Activated CD4-positive, alpha-beta T cell treated with anti-CD3 and anti-CD28 coated beads, Interleukin-2, Interleukin-4, amounts not matched to agents 100 ng/mL and 50 ng/mL, durations not matched to agents 16 hours and 8 hours (primary cell): Measurements from ENCODE around the gene PTPN9.
"Not testable (repeated sequence)": the region's sequence is repeated elsewhere in the genome, so short reads cannot be mapped to it uniquely, and the experiment has no call there.

Source experiments
- DNase-seq: peaks from one replicate; pipeline ENCODE4 v3.0.0-alpha.2; 2020; ENCODE audit warnings: low spot score

The PTPN9 gene

DNA sequence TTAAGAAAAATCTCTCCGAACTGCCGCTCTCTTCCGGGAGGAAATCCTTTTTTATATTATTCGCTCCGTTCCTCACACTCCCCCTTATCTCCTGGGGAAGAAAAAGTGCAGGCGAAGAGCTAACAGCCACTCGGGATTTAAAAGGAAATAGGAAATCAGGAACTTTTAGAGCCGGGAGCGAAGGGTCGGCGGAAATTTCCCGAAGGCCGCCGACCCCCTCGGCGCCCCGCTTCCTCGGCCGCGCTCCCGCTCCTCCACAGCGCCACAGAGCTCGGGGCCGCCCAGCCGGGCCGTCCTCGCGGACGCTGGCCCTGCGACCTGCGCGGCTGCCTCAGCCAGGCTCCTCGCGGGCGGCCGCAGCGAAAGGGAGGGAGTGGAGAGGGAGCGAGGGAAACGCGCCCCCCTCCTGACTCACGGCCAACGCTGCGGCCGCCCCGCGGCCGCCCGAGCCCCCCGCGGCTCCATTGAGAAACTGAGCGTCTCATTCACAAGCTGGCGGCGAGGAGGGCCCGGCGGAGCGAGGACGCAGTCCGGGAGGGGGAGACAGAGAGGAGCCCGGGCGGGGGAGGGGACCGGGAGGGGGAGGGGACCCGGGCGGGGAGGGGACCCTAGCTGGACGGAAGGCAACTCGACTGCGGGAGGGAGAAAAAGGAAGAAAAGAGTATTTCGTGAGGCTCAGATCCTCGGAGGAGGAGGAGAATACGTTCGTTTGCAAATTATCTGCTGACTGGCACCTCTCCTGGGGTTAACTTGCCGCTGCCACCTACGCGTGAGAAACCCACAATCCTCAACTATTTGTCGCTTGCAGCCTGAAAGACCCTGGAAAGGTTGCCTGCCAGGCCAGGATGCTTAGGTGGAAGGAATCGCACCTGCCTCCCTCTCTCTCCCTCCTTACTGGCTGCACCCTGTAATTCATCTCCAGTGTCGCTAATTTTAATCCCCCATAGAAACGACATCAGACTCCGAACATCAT lies at the start of gene PTPN9:
Gene PTPN9, minus strand, starts transcription at position 368 of the 973 bp plus-strand sequence. CDS start 539 bp downstream, outside the sequence.
- DNase-seq = peak; percentile 79

DNA sequence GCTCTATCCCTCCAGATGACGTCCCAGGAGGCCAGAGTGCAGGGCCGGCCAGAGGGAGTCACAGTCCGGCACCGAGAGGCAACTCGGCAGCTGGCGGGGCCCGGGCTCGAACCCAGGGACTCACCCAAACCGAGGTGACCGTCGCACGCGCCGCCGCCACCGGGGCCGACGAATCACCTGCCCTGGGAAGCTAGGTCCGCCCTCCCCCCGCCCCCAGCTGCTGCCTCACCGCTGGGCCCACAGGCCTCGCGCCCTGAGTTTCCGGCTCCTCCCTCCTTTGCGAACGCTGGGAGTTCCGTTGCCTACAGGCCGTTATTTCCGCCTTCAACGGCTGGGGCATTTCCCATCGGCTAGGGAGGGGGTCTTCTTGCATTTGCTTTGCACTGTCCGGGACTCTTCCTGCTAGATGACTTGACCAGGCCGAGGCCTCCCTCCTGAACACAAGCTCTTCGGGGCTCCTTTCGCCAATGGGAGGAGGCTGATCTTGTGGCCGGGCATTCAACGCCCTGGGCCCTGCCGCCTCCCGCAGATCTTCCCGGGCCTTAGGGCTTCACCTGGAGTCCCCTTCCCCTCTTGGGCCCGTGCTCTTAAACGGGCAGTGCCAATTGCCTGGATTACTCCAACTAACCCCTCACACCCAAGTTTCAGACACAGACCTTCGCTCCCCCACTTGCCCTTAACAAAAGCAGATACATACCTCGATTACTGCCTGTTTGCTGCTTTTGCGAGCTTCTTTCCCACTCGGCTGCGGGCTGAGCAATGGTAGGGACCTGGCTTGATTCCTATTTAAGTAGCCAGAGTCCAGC lies 46.6 kb upstream of the PTPN9 start, which contains the start of gene SNUPN:
Gene SNUPN, minus strand, starts transcription at position 184 of the 806 bp plus-strand sequence. CDS start 4,674 bp downstream, outside the sequence.
- DNase-seq = peak; percentile 96

DNA sequence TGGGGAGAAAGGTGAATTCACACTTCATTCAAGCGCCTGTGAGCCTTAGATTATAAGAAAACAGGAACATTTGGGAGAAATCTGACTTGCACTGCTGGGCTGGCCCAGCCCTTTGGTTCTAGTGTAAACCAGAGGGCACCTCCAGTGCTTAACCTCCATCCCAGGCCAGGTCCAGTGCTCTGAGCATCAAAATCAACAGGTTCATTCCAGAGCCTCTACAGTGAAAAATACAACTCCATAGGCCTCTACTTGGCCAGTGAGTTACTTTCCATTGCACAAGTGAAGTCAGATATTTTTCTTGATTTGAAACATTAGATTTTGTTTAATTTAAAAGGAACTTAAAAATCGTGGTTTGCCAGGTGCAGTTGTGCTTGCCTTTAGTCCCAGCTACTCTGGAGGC lies 43.4 kb upstream of the PTPN9 start:
- DNase-seq = no peak

DNA sequence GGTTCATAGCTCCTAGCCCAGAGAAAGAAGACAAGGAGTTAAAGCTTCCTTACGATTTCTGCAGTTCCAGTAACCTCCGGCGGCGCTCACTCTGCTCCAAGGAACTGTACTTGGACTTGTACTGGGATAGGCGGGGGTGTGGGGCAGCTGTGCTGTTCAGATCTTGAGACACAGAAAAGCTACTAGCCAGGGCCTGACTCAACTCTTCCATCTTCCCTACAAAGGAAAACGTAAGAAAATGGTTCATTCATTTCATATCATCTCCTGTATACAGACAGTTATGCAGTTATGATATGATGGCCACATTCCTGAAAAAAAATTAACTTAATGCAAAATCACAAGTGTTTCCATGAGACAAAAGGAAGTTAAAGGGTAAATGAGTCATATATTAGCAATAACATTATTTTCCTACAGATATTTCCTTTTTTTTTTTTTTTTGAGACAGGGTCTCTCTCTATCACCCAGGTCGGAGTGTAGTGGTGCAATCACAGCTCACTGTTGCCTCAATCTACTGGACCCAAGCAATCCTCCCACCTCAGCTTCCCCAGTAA lies 41.8 kb upstream of the PTPN9 start:
- DNase-seq = no peak

DNA sequence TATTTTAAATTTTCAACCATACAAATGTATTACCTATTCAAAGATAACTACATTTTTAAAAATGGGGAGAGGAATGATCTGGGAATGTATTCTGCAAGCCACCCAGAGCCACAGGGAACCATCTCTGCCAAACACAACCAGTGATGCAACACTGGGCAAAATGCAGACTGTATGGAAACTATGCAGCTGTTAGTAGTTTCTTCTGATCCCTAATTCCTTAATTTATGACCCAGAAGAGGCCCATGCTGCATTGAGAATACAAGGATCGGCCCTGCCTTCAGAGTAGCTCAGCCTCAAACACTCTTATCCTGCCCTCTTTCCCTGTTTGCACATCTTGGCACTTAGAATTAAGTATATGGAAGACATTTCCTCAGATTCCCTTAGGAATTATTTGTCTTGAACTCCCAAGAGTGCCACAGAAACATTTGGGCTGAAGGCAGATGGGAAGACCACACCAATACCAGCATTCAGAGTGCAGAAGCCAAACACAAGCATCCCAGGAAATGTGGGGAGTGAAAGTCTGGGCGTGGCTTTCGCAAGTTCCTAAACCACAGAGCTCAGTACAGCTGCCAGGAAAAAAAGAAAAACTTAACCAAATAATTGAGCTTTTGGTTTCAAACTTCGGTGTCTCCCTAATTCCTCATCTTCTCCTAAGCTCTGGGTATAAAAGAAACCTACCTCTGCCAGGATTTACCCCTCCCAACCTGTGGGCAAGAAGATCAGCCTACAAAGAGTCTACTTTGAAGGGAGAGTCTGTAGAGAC lies 41.1 kb upstream of the PTPN9 start:
- no peak for DNase-seq

DNA sequence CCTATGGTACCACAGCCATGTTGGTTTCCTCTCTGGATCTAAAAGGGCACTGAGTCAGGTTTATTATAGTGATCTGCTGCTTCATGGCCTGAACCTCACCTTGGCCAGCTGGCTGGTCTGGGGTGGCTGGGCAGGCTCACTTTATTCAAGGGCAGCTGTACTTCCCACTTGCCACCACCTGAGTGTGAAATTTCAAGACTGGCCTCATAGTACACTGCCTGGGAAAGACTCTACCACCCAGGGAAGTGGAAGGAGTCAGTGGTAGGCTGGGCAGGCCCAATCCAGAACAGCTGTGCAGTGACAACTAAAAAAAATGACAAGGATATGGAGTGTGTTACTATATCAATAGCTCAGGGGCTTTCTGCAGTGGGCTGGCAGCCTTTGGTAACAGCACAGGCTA lies 37.7 kb upstream of the PTPN9 start:
- no peak for DNase-seq

DNA sequence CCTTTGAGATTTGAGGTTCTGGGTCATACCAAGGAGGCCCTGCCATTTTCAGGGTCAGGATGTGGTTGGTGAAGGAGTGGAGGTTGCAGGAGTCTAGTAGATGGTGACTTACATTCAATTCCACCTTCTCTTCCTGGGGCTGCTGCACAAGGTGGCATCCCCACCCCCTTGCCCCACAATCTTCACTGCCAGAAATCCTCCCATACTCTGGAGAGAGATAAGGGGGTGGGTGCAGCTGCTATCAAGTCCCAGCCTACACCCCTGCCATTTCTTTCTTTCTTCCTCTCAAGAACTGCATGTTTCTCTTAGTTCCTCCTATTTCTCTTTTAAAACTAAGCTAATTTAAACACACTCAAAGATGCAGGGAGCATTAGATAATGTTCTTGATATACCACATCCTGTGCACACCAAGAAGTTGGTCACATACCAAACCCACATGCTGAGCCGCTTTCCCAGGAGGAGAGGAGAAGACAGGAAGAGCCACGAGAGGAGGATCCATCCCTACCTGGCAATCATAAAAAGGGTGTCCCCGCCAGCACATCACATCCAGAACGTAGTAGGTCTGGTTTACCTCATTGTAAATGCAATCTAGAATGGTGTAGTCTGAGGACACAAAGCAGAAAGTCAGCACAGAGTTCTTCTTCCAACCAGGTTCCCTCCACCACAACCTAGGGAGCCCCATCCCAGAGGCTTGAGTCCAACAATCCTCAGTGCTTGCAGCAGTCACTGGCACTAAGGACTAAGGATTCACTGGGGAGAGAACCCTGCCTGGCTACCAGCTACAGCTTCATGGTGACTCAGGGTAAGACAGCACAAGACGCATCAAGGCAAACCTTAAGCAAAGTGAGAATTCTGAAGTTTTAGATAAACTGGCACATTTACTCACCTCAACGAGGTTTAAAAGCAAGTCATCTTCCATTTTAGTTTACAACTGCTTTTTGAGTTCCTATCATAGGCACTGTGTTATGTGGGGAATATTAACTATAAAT lies 27.9 kb upstream of the PTPN9 start:
- peak; percentile 19 for DNase-seq

DNA sequence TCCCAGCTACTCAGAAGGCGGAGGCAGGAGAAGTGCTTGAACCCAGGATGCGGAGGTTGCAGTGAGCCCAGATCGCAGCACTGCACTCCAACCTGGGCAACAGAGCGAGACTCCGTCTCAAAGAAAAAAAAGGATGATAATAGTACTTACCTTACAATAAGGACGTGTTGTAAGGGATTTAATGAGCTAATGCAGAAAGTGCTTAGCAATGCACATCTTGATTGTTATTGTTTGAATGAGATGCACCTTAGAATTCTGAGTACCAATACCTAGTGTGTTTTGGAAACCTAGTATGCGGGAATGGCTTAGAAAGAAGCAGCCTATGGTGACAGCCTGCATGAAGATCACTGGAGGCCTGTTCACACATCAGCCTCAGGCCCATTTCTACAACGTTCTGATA lies 26.9 kb upstream of the PTPN9 start:
- no peak for DNase-seq

DNA sequence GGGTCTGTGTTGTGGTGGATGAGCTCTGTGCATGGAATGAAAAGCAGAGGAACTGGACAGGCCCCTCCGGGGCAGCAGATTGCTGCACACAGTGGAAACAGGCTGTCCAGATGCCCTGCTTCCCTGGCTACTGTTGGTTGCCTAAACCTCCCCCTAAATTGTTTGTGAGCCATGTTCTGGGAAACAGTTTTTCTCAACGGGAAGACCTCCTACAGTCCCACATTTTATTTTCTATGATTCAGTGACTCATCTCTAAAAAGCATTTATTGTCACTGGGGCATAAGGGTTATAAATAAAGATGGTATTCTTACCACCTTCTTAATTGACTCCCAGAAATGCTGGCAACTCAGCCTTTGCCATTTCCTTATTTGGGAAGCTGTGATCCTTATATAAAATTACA lies 20.3 kb upstream of the PTPN9 start:
- DNase-seq = no peak

DNA sequence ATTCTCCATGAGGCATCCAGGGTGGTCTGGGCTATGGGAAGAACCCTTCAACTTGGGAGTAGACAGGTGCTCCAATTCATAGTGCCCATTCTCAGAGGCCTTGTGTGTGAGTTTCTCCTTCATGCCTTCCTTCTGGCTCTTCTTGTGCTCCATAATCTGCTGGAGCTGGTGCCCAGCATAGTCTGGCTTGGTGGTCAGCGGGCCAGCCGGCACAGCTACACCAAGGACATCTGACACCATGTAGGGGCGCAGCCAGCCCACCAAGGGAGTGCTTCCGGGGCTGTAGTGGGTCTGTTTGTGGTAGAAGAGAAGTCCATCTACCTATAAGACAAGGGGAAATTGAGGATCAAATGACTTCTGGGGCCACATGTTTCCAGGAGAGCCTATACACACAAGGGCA lies 19.2 kb upstream of the PTPN9 start:
- no peak for DNase-seq

DNA sequence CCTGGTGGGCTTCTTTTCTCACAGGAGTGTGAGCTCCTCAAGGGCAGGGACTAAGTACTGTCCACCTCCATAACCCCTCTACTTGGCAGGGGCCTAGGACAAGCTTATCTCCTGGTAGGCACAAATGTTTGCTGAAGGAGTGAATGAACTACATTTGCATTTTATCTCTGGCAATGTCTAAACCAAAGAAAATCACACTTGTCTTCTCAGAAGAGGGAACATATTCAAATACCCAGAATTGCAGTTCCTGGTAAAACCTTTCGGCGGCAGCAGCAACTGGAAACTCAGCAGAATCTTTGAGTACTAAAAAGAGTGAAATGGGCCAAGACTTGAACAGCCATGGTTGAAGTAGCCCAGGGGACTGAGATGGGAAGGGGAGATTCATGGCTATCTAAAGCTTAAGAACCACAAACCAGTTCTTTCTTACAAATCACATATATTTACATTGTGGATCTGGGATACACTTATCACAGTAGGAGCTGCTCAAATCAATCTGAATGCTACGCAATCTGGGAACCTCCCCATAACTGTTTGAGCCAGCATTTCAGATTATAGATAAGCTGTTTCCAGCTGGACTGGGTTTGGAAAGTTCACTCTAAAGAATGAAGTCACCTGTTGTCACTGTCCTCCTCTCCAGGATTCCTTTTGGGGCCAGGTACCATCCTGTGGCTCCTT lies 18.7 kb upstream of the PTPN9 start:
- DNase-seq = peak; percentile 55

DNA sequence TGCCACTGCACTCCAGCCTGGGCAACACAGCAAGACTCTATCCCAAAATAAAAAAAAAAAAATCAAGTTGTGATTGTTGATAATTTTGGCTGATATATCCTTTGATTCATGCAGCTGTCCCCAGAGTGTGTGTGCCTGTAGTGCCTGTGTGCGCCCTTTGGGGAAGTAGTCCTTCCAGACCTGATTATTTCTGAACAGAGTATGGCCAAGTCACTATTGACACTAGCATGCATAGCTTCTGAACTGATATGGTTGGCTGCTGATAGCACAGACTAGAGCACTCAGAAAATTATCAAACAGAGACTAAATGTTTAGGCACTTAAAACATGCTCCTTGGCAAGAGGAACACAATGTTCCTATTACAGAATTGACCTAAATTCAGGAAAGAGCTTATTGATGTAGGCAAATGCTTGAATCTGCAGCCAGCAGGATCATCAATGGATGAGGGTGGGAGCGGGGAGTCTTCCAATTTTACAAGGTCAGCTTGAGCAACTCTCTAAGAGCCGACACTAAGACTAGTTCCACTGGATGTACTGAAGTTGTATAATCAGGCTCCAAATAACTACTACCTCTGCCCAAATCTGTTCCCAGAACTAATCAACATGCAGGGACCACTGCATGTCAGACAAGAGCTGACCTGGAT lies 17.7 kb upstream of the PTPN9 start:
- no peak for DNase-seq

DNA sequence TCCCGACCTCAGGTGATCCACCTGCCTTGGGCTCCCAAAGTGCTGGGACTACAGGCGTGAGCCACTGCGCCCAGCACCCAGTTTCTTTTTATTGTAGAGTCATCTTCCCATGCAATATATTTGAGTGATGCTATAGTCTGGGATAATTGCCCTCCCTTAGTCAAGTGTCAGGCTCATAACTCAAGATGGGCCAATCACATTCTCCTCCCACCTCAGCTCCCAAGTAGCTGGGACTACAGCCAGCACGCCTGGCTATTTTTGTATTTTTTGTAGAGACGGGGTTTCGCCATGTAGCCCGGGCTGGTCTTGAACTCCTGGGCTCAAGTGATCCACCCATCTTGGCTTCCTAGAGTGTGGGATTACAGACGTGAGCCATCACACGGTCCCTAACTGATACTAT lies 15.2 kb upstream of the PTPN9 start:
- no peak for DNase-seq

DNA sequence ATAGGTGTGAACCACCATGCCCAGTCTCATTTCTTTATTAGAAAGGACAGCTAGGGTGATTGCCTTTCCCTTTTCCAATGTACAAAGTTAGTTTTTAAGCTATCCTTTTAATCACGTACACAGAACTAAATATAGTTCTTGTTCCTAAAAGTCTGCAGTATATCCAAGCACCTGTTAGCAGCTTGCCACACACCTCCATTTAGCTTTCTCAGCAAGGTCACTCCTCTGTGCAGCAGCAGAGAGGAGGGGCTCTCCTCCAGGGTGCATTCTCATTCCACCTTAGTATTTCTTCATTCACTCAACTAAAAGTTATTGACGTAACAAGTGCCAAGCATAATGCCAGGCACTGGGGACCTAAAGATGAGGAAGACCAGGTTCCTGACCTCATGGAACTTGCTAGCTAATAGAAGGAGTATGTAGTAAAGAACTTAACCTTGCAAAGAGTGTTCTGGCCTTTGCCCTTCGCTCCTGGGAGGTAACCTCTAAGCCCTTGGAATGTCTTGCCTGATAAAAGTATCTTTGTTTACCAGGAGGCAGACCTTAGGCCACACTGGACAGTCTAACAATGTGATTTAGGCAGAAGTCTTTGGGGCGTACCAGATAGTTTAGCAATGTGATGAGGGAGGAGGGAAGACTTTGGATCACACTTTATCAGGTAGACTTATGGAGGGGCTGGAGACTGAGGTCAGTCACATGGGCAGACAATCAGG lies 12.7 kb upstream of the PTPN9 start:
- no peak for DNase-seq

DNA sequence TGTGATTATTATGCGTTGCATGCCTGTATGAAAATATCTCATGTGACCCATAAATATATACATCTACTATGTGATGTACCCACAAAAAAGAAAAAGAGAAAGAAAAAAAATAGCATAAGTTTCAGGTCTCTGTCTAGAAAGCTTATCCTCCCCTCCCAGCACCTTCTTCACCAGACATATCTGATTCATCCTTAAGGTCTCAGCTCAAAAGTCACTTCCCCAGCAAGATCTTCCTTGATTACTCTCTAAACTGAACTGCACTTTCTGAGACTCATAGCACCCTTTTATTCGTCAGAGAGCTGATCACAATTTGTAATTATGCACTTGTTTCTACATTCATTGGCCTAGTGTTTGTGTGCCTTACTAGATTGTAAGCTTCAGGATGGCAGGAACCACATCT lies 11.1 kb upstream of the PTPN9 start:
- no peak for DNase-seq

DNA sequence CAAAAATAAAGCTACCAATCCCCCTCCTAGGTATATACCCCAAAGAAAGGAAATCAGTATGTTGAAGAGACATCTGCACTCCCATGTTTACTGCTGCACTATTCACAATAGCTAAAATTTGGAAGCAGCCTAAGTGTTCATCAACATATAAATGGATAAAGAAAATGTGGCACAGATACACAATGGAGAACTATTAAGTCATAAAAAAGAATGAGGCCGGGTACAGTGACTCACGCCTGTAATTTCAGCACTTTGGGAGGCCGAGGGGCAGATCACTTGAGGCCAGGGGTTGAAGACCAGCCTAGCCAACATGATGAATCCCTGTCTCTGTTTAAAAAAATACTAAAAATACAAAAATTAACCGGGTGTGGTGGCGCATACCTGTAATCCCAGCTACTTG lies 10.0 kb upstream of the PTPN9 start:
- DNase-seq = no peak

DNA sequence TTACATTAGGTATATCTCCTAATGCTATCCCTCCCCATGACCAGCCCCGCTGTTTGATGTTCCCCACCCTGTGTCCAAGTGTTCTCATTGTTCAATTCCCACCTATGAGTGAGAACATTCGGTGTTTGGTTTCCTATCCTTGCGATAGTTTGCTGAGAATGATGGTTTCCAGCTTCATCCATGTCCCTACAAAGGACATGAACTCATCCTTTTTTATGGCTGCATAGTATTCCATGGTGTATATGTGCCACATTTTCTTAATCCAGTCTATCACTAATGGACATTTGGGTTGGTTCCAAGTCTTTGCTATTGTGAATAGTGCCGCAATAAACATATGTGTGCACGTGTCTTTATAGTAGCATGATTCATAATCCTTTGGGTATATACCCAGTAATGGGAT lies 7.3 kb upstream of the PTPN9 start:
- not testable (repeated sequence) for DNase-seq

DNA sequence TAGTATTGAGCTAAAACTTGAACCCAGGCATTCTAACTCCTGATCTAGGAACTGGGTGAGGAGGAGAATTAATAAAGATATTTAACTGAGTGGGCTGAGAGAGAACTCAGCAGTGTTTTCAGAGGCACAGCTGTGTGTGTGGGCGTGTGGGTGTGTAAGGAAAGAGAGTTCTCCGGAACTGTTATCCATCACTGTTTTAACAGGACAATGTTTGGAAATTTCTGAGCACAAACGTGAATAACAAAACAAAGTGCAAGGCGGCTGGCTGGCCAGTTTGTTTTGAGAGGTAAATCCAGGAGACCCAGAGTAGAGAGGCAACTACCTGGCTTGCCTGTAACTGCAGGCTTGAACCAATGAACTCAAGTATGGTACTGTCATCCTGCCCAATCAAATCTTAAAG lies 5.0 kb upstream of the PTPN9 start:
- no peak for DNase-seq

DNA sequence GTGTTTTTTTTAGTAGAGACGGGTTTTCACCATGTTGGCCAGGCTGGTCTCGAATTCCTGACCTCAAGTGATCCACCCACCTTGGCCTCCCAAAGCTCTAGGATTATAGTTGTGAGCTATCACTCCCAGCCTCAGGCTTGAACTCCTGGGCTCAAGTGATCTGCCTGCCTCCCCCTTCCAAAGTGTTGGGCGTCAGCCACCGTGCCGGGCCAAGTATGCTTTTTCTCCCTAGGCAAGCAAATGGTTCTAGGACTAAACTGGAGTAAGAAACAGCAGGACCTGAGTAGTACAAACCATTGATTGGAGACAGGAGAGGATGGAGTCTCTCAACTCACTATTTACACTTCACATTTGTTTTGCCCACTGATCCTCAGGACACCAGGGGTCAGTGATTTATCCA lies 4.6 kb upstream of the PTPN9 start:
- no peak for DNase-seq
